Right lobe of liver (tissue), 6 donors: ENCODE results near the gene STK32B. TPM values are rescaled to one million over a fixed set of nuclear protein-coding genes. Genes with fewer than 3 reads are reported as not detected.
A peak's percentile ranks its signal among the peaks of the same experiment; 100 is the strongest.

Source experiments
- ATAC-seq, 4 donors: fragments of 200-7000 bp; cut with Tn5 transposase; one replicate each; pipeline ENCODE4 v1.9.1; 2020; ENCODE audit warnings: mild to moderate bottlenecking in 4 of 4, moderate library complexity in 4 of 4
- DNase-seq, 3 donors: peaks; one replicate each; pipeline ENCODE4 v3.0.0-alpha.2; 2020
- H3K27ac ChIP-seq, 3 donors: fragments of 200-600 bp; one replicate each; pipeline ENCODE4 v1.8.0; 2022
- H3K27me3 ChIP-seq, 2 donors: fragments of 200-600 bp; one replicate each; pipeline ENCODE4 v1.8.0; 2022
- H3K36me3 ChIP-seq, 4 donors: fragments of 200-600 bp; sonication (generic) in 1 of 4; one replicate each; pipeline versions ENCODE4 v1.5.1 to v1.8.0; 2017 to 2022; ENCODE audit warnings: control low read depth in 1 of 4
- H3K4me1 ChIP-seq, 4 donors: fragments of 200-600 bp; sonication (generic) in 1 of 4; one replicate each; pipeline versions ENCODE4 v1.5.1 to v1.8.0; 2017 to 2022; ENCODE audit warnings: control low read depth in 1 of 4
- H3K4me3 ChIP-seq, 3 donors: fragments of 200-600 bp; one replicate each; pipeline ENCODE4 v1.8.0; 2022
- H3K9me3 ChIP-seq, 4 donors: fragments of 200-600 bp; sonication (generic) in 1 of 4; one replicate each; pipeline versions ENCODE4 v1.5.1 to v1.8.0; 2017 to 2022; ENCODE audit warnings: control low read depth in 1 of 4
- CTCF ChIP-seq, 4 donors: fragments of 200-600 bp in 3 of 4; fragments of 450-650 bp in 1 of 4; IDR thresholded peaks; one replicate each; pipeline versions ENCODE4 v1.5.1 to v1.8.0; 2016 to 2022; ENCODE audit warnings: antibody characterized with exemption in 4 of 4, mild to moderate bottlenecking in 2 of 4
- POLR2A ChIP-seq: fragments of 450-650 bp; IDR thresholded peaks from one replicate; pipeline ENCODE4 v1.6.1; 2017; ENCODE audit warnings: antibody characterized with exemption, mild to moderate bottlenecking
- whole genome bisulfite sequencing: methylation state at CpG from one replicate; pipeline ENCODE4 v1.1.6; 2018; ENCODE audit warnings: low coverage, low lambda C conversion rate; ENCODE audit not compliant: insufficient coverage; ENCODE audit errors: missing lambda C conversion rate; 5-methylcytosine and 5-hydroxymethylcytosine counted together
- intact Hi-C, 2 donors: fragments of 100-400 bp; cut with DNase I; formaldehyde crosslinking; loops; one replicate each; pipeline versions ENCODE4 v1.11.2 to v1.14.1; 2022
- total RNA-seq, 6 experiments: library from RNA; depleted of rRNA in 2 of 6; stranded (reverse); fragments of >200 nt in 2 of 6; fragmentation: NEBNext Ultra II Directional in 3 of 6; extraction: Animal tissue kit (Norgen Biotek cat#: 25700) in 3 of 6; gene quantifications; one replicate each; pipeline versions ENCODE4 v1.1.0 to v1.2.4, GENCODE V29; 2016 to 2023
- donor health status: DM: no; HTN: yes; CAD: no.
- donor health status: DM: no; HTN: no; CAD: no.
- donor health status: DM: no; HTN: no; CAD: no.
- donor health status: DM: no; HTN: yes; CAD: no.
- donor health status: DM: no; HTN: yes; CAD: no.

STK32B gene
- total RNA-seq, 6 experiments from 2014 or later: 0.05 to 0.07 TPM; not detected in 4

GRCh38 chr4:5423670-5424069 is 372.4 kb downstream of the STK32B start:
- ATAC-seq (peak in 1 of 4 donors; percentile 26), DNase-seq (no peak)
- no peaks in the 10 kb centered on the region for H3K27me3 ChIP-seq
- H3K36me3 ChIP-seq: no peaks in the 10 kb centered on the region
- intact Hi-C loops: no loop called here
- TF ChIP-seq CTCF (IDR thresholded peaks at IDR 0.05): no peak
- TF ChIP-seq POLR2A: no peak
- H3K4me3 ChIP-seq: no peak overlapping the region
- H3K4me1 ChIP-seq: no peaks in the 10 kb centered on the region
- H3K27ac ChIP-seq: no peak overlapping the region
- no peaks in the 10 kb centered on the region for H3K9me3 ChIP-seq
- 55% methylated on average over 2 of the region's 6 CpGs for WGBS

GRCh38 chr4:5424211-5424610 is 372.9 kb downstream of the STK32B start:
- Histone ChIP-seq H3K4me3 (no peak overlapping the region), H3K27me3 (no peaks in the 10 kb centered on the region), H3K36me3 (no peaks in the 10 kb centered on the region), H3K9me3 (no peaks in the 10 kb centered on the region), H3K4me1 (no peaks in the 10 kb centered on the region), H3K27ac (no peak overlapping the region)
- DNase-seq: no peak
- intact Hi-C loops: no loop called here
- WGBS: no CpG with 5 or more reads among the region's 3 CpGs
- TF ChIP-seq POLR2A: no peak
- no peak for TF ChIP-seq CTCF (IDR thresholded peaks at IDR 0.05)
- ATAC-seq: no peak

GRCh38 chr4:5424901-5425300 is 373.6 kb downstream of the STK32B start:
- Histone ChIP-seq H3K4me1 (no peaks in the 10 kb centered on the region), H3K36me3 (no peaks in the 10 kb centered on the region), H3K27ac (no peak overlapping the region), H3K9me3 (no peaks in the 10 kb centered on the region), H3K4me3 (no peak overlapping the region), H3K27me3 (no peaks in the 10 kb centered on the region)
- peak in 1 of 4 donors; percentile 39 for ATAC-seq
- no CpG with 5 or more reads among the region's 8 CpGs for WGBS
- no peak for DNase-seq
- intact Hi-C loops: no loop called here
- TF ChIP-seq POLR2A (no peak), CTCF (IDR thresholded peaks at IDR 0.05) (no peak)

- DNase-seq (no peak), ATAC-seq (no peak)
- Histone ChIP-seq H3K27me3 (no peaks in the 10 kb centered on the region), H3K9me3 (no peaks in the 10 kb centered on the region), H3K27ac (no peak overlapping the region), H3K36me3 (no peaks in the 10 kb centered on the region), H3K4me1 (no peaks in the 10 kb centered on the region), H3K4me3 (no peak overlapping the region)
- intact Hi-C loops: no loop called here
- TF ChIP-seq POLR2A: no peak
- TF ChIP-seq CTCF (IDR thresholded peaks at IDR 0.05): no peak
Observed at GRCh38 chr4:5429747-5430146, 378.5 kb downstream of the STK32B start.

- intact Hi-C loops: no loop called here
- no peak for DNase-seq
- Histone ChIP-seq H3K27me3 (no peaks in the 10 kb centered on the region), H3K27ac (no peak overlapping the region), H3K9me3 (no peaks in the 10 kb centered on the region), H3K4me3 (no peak overlapping the region), H3K36me3 (no peaks in the 10 kb centered on the region), H3K4me1 (no peaks in the 10 kb centered on the region)
- TF ChIP-seq CTCF (IDR thresholded peaks at IDR 0.05): no peak
- TF ChIP-seq POLR2A: no peak
- ATAC-seq: no peak
- 63% methylated on average over 1 of the region's 5 CpGs for WGBS
Observed at GRCh38 chr4:5433196-5433595, 381.9 kb downstream of the STK32B start.
